IPS-18a (cell line): ENCODE results near the gene AMH.

Experiments
- H3K27ac ChIP-seq: one replicate; pipeline ENCODE4 v1.5.1; 2013; ENCODE audit warnings: low read length
- H3K27me3 ChIP-seq: one replicate; pipeline ENCODE4 v1.6.1; 2013; ENCODE audit warnings: mild to moderate bottlenecking, low read length; ENCODE audit not compliant: control insufficient read depth, insufficient read depth
- H3K36me3 ChIP-seq: one replicate; pipeline ENCODE4 v1.6.1; 2013; ENCODE audit warnings: low read depth, low read length; ENCODE audit not compliant: control insufficient read depth
- H3K4me1 ChIP-seq: one replicate; pipeline ENCODE4 v1.6.1; 2013; ENCODE audit warnings: low read depth, low read length; ENCODE audit not compliant: control insufficient read depth
- H3K4me3 ChIP-seq: one replicate; pipeline ENCODE4 v1.5.1; 2013; ENCODE audit warnings: low read length
- H3K9ac ChIP-seq: one replicate; pipeline ENCODE4 v1.6.1; 2013; ENCODE audit warnings: mild to moderate bottlenecking, low read length, moderate library complexity
- H3K9me3 ChIP-seq: one replicate; pipeline ENCODE4 v1.6.1; 2013; ENCODE audit warnings: low read depth, low read length; ENCODE audit not compliant: control insufficient read depth

AMH gene

DNA sequence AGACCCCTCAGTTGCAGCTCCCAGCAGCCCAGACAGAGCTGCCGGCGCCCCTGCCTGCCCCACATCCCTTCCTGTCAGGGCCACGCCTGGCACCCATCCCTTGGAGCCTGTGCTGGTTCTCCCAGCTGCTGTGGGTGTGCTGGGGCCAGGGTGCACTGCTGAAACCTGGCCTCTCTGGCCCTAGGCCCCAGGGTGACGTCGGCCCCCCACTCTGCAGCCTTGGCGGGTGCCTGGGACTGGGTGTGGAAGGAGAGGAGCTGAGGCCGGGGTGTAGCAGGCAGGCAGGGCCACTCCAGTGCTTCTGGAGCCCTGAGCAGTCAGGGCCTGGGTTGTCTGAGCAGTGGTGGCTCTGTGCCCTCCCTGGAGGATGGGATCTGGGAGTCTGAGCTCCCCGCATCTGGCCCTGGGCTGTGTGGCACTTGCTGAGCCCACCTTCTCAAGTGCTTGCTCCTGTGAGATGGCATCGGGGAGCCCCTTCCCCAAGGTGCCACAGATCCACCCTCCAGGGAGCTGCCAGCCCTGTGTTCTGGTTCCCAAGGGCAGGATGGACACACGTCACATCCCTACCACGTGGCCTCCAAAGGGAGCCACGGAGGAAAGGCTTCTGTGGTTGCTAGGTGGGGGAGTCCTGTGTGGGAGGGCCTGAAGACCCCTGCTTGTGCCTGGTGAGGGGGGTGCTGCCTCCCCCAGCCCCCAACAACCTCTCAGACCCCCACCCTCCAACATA, 18.2 kb upstream of the AMH start:
- Histone ChIP-seq H3K36me3 (peaks cover 30% of the 10 kb centered on the region), H3K27ac (no peak overlapping the region)

GRCh38 chr19:2231621-2232221, 17.4 kb upstream of the AMH start:
- Histone ChIP-seq H3K27me3 (no peaks in the 10 kb centered on the region), H3K4me1 (no peaks in the 10 kb centered on the region), H3K27ac (no peak overlapping the region), H3K36me3 (peaks cover 28% of the 10 kb centered on the region), H3K4me3 (no peak overlapping the region), H3K9ac (no peak overlapping the region), H3K9me3 (no peaks in the 10 kb centered on the region)

More for the DNA sequence above, 18.2 kb upstream of the AMH start:
- H3K4me1 ChIP-seq = no peaks in the 10 kb centered on the region
- no peak overlapping the region for H3K9ac ChIP-seq
- H3K9me3 ChIP-seq = no peaks in the 10 kb centered on the region
- H3K27me3 ChIP-seq = no peaks in the 10 kb centered on the region
- H3K4me3 ChIP-seq = no peak overlapping the region

GRCh38 chr19:2232286-2233151, 16.6 kb upstream of the AMH start:
- Histone ChIP-seq H3K4me3 (no peak overlapping the region), H3K9ac (no peak overlapping the region), H3K27ac (no peak overlapping the region), H3K9me3 (no peaks in the 10 kb centered on the region), H3K4me1 (peaks cover 2% of the 10 kb centered on the region), H3K27me3 (no peaks in the 10 kb centered on the region), H3K36me3 (peaks cover 28% of the 10 kb centered on the region)

GRCh38 chr19:2233601-2234280, 15.4 kb upstream of the AMH start:
- Histone ChIP-seq H3K27ac (no peak overlapping the region), H3K36me3 (peaks cover 24% of the 10 kb centered on the region), H3K27me3 (no peaks in the 10 kb centered on the region), H3K9me3 (no peaks in the 10 kb centered on the region), H3K4me1 (peaks cover 15% of the 10 kb centered on the region), H3K4me3 (no peak overlapping the region), H3K9ac (no peak overlapping the region)

GRCh38 chr19:2234996-2235380, 14.1 kb upstream of the AMH start:
- Histone ChIP-seq H3K9me3 (no peaks in the 10 kb centered on the region), H3K4me3 (peak overlapping the region; percentile 90), H3K27ac (peak overlapping the region; percentile 24), H3K36me3 (peaks cover 20% of the 10 kb centered on the region), H3K4me1 (peaks cover 23% of the 10 kb centered on the region), H3K27me3 (no peaks in the 10 kb centered on the region), H3K9ac (peak overlapping the region; percentile 91)

DNA sequence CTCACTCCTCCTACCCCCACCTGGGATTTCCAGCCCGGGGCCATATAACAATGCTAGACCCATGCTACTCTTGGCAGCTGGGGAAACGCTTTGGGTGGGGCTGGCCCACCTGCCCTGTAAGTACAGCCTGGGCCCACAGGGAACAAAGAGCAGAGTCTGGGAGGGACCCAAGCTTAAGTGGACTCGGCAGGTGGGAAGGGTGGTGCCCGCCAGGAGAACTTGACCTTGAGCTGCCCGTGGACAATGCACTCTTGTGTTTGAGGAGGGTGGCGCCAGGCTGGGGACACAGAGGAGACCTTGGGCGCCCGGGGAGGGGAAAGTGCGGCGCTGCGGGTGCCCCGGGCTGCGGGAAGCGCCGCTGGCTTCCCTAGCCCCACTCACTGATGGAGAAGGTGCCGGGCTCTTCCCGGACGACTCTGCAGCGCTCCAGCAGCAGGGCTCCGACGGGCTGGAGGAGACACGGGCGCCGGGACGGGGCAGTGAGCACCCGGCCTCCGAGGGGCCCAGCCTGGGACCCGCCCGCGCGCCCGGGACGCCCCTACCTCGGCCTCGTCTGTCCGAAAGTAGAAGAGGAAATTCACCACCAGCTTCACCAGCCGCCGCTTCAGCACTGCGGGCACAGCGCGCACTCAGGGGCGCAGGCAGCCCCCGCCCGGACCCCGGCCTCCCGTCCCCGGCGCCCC, 13.6 kb upstream of the AMH start:
- Histone ChIP-seq H3K27ac (peak overlapping the region; percentile 24), H3K9me3 (no peaks in the 10 kb centered on the region), H3K36me3 (peaks cover 16% of the 10 kb centered on the region), H3K27me3 (no peaks in the 10 kb centered on the region), H3K4me3 (peak overlapping the region; percentile 90), H3K9ac (peak overlapping the region; percentile 91), H3K4me1 (peaks cover 23% of the 10 kb centered on the region)

GRCh38 chr19:2236064-2236313, 13.1 kb upstream of the AMH start:
- Histone ChIP-seq H3K4me1 (peaks cover 23% of the 10 kb centered on the region), H3K9ac (peak overlapping the region; percentile 91), H3K9me3 (no peaks in the 10 kb centered on the region), H3K27ac (no peak overlapping the region), H3K27me3 (no peaks in the 10 kb centered on the region), H3K4me3 (peak overlapping the region; percentile 90), H3K36me3 (peaks cover 16% of the 10 kb centered on the region)

GRCh38 chr19:2236314-2237050, 12.6 kb upstream of the AMH start, which contains the start of the genes PLEKHJ1 and SF3A2:
TSS of gene PLEKHJ1 (minus strand) at chr19:2236329. CDS start at chr19:2236248, 81 bp downstream.
TSS of gene SF3A2 (plus strand) at chr19:2236824. CDS start at chr19:2243419, 6,595 bp downstream.
- peaks cover 23% of the 10 kb centered on the region for H3K4me1 ChIP-seq
- H3K9me3 ChIP-seq = no peaks in the 10 kb centered on the region
- no peaks in the 10 kb centered on the region for H3K27me3 ChIP-seq
- peaks cover 16% of the 10 kb centered on the region for H3K36me3 ChIP-seq
- H3K4me3 ChIP-seq = peak within 1 kb of the TSS; percentile 90
- H3K9ac ChIP-seq = peak within 1 kb of the TSS; percentile 91
- H3K27ac ChIP-seq = peak within 1 kb of the TSS; percentile 76

- H3K9me3 ChIP-seq = no peaks in the 10 kb centered on the region
- peak overlapping the region; percentile 90 for H3K4me3 ChIP-seq
- peaks cover 16% of the 10 kb centered on the region for H3K36me3 ChIP-seq
- no peaks in the 10 kb centered on the region for H3K27me3 ChIP-seq
- peak overlapping the region; percentile 76 for H3K27ac ChIP-seq
- peaks cover 23% of the 10 kb centered on the region for H3K4me1 ChIP-seq
- H3K9ac ChIP-seq = peak overlapping the region; percentile 91
Measured at GRCh38 chr19:2237051-2237868, 11.9 kb upstream of the AMH start.

GRCh38 chr19:2237869-2238153, 11.3 kb upstream of the AMH start:
- H3K9me3 ChIP-seq = no peaks in the 10 kb centered on the region
- peaks cover 23% of the 10 kb centered on the region for H3K4me1 ChIP-seq
- no peak overlapping the region for H3K27ac ChIP-seq
- H3K9ac ChIP-seq = no peak overlapping the region
- no peaks in the 10 kb centered on the region for H3K27me3 ChIP-seq
- peaks cover 12% of the 10 kb centered on the region for H3K36me3 ChIP-seq
- H3K4me3 ChIP-seq = peak overlapping the region; percentile 90
